GM19193 (cell line): ENCODE results near the gene UBA6.

Experiments used
- POLR2A ChIP-seq: IDR thresholded peaks from 4 replicates; pipeline ENCODE4 v1.6.1; 2011; ENCODE audit not compliant: insufficient read depth, insufficient read length; ENCODE audit errors: extremely low read depth

The UBA6 gene

DNA sequence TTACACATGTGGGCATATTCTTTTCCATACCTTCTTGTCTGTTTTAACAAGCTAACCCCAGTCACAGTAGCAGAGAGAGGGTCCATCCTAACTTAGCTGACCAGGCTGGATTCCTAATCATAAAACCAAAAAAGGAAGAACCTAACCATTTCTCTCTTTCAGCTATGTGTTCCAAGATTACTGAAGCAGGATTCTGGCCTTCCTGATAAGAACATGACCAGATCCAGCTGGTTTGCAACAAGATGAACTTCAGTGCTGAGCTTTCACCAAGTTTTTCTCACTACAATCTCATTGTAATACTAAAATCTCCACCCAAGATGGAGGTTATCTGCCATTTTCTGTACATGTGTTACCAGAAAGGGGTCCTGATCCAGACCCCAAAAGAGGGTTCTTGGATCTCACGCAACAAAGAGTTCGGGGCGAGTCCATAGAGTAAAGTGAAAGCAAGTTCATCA, 20.4 kb upstream of the UBA6 start:
- no peak for TF ChIP-seq POLR2A

DNA sequence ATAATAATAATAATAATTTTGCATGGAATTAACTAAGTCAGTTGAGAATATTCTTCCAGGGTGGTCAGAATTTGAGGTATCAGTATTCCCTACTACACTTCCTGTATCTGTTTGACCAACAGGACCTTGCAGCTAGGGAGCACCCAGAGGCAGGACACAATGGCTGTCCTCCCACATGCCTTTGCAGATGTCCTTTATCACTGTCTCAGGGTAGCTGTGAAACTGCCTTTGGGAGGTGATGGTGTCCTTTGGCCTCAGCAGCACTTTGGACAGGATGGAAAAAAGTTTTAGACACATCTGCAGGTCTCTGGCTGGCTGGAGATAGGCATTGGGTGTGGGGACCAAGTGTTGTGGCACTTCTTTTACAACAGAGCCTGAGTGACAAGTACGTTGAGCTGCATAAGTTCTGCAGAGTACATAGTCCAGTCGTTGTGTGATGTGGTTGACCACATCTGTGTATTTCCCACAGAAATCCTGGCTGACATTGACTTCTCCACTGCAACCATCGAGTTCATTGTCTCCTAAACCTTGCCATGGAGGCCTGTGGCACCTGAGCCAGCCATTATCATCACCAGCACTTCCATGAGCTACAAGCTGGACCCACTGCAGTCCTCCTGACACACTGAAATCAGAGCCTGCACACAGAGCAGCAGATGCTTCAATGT, 19.1 kb upstream of the UBA6 start:
- TF ChIP-seq POLR2A: no peak

DNA sequence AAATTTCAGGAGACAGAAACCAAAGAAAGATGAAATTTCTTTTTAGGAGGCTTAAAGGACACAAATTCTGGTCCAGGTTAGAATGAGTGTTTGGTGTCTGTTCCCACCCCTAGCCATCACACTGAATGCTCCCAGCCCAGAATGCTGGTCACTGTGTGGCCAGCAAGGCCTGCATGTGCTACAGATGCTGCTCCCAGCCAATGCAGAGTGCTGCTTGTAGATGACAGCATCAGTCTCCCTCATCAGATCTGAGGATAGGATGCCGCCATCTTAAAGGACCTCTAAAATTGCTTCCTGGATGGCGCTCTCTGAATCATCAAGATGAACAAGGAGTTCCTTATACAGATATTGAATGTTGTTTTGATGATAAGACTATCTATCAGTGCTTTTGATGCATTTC, 17.9 kb upstream of the UBA6 start:
- no peak for TF ChIP-seq POLR2A

DNA sequence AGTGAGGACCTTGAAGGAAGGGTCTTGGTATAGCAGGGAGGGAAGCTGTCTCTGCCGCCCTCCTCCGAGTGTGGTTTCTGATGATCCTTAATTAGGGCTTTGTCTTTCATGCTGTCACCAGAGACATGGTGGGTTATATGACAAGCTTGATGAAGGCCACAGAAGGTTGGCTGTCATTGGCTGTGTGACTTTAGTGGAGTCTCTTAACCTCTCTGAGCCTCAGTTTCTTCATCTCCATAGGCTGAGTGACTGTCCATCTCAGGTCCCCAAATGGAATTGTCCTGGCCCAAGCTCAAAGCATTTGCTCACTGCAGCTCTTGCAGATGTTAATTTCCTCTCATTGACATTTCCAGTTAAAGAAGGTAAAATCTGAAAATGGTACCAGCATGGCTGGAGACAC, 16.6 kb upstream of the UBA6 start:
- TF ChIP-seq POLR2A: no peak

DNA sequence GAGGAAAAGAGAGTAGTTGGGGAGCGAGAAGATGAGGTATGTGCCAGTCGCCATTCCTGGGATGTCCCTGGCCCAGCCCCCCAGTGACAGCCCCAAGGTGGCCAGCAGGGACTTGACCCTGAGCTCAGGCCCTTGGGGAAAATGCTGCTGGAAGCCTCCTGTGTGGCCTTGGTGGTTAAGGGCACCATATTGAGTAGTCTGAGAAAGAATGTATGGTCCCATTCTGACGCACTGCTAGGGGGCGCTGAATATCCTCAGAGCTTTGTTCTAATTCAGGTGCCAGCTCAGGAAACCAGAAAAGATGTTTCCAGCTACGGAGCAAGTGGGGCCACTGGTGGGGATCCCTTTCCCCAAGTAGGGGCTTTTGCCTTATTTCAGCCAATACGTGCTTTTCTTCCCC, 14.0 kb upstream of the UBA6 start:
- no peak for TF ChIP-seq POLR2A

DNA sequence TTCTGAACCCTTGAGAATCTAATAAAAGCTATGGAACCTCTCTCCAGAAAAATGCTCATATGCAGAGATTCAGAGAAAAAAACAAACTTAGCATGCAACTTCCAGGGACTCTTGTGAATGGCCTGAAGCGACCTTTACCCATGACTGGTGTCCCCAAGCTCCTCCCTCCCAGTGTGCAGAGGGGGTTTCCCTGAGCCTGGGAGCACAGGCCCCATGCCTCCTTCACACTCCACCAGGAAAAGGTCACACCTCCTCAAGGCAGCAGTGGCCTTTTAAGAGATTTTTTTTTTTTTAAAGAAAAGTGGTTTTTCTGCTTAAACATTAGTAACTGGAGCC, 13.3 kb upstream of the UBA6 start:
- TF ChIP-seq POLR2A: no peak

DNA sequence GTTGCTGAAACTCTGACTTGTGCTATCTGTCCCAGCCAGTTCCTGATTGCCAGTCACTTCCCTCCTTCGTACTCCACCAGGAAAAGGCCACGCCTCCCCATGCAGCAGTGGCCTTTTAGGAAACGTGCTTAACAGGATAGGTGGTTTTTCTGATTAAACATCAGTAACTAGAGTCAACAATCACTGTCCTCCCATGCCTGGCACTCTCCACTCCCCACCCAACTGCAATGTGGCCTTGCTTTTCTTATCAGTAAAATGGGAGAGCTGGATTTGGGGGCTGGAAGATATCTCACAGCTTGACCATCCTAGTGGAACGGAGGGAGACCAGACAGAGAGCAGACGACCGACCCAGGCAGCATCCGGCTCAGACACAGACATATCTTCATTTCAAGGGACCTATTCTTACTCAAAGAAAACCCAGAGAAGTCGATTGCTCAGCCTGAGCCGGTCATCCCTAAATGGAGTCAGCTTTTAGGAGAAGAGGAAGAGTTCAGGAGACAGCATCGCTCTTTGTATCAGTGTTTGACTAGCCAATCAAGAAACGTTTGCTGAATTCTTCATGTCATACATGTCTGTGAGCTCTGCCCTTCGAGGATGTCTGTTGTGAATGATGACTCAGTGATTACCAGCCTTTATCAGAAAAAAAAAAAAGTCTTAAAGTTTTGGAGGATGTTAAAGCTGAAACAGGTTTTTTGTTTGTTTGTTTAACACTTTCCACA, 12.7 kb upstream of the UBA6 start:
- no peak for TF ChIP-seq POLR2A

DNA sequence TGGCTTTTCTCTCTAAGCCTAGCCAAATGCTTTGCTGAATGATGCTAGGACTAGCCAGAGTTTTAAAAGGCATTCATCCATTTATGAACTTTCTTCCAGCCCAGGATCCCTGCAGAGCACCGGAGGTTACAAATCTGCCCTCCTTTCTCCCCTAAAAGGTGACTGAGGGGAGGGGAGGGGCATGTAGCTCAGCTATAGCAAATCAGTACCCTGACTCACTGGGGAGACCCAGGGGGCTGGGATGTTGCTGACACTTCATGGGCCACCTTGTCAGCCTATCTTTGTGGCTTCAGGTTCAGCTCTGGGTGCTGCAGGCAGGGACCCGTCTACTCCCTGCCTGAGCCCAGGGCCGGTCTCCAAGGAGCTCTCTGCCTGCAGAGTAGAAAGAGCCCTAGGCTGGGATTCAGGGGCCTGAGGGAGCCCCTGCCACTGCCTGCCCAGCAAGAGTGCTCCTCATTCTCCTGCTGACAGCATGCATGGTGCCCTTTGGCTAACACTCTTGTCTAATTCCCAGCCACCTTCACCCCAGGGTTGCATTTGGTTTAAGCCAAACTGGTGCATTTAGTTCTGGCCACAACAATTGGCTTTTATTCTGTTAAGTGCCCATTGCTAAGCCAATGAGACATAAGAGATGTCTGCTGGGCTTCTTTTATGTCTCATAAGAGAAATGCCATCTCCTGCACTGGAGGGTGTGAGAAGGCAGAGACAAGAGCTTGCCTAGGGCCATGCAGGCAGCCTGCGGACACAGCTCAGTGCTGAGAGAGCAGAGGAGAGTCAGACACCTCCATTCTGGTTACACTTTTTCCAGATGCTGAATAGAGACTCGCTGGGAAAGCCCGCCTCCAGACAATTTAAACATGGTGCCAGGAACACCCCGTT, 11.9 kb upstream of the UBA6 start:
- no peak for TF ChIP-seq POLR2A

DNA sequence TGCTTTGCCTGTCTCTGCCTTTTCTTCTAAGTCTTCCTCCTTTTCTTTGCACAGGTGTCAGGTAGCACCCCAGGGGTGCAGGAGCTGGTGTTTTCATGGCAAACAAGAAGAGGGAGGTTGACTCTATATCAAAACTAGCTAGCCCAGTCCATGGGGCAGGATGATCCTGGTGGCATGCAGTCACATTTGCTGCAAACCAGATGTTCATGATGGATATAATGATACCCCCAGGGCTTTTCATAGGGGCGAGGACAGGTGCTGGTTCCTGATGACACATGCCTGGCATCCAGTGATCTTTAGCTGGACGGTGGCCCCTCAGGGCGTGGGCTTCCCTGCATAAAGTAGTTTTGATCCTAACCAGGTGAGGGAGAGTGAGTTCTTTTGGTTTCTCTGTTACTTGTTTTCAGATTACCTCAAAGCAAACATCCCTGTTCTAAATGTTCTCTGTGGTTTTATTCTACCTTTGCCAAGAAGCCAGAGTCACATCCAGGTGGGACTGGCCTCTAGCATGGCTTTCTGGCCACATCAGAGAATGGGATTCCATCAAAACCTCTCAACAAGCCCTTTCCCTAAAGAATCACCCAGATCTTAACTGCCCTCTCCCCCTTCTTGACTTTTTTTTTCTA, 11.2 kb upstream of the UBA6 start:
- no peak for TF ChIP-seq POLR2A

DNA sequence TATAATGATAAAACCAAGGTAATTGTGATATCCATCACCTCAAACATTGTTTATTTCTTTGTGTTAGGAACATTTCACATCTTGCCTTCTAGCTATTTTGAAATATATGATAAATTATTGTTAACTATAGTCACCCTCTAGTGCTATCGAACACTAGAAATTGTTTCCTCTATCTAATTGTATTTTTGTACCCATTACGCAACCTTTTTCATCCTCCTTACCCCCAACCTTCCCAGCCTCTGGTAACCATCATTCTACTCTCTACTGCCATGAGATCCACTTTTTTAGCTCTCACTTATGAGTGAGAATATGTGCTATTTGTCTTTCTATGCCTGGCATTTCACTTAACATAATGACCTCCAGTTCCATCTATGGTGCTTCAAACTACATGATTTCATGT, 3.9 kb upstream of the UBA6 start:
- TF ChIP-seq POLR2A: no peak

DNA sequence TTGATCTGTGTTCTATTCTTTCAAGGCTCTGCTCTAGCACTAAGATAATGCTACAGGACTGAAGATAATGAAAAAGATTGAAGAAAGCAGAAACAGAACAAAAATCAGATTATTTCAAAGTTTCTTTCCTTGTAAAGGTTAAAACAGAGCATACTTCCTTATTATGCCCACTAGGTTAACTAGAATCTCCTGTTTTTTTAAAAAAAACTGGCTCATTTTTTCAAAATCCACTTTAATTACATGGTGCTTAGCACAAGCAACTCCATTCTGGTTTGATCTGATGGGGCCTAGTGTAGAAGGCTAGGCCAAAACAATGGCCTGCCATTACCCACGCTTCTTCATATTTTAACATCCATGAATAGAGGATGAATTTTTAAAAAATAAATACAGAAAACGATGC, 1.2 kb upstream of the UBA6 start:
- TF ChIP-seq POLR2A: no peak

DNA sequence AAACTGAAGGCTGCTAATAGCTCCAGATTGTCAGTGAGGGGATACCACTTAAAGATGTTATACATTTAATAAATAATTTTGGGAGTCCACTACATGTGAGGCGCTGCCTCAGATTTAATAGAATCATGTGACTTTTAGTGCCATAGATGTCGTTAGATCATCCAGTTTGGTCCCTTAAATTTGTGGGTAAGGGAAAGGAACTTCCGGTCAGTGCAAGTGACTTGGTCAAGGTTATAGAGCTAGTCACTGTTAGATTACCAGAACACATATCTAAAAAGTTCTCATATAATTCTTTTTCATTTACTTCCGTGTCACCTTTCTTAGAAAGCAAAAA, 529 bp upstream of the UBA6 start:
- TF ChIP-seq POLR2A: no peak

DNA sequence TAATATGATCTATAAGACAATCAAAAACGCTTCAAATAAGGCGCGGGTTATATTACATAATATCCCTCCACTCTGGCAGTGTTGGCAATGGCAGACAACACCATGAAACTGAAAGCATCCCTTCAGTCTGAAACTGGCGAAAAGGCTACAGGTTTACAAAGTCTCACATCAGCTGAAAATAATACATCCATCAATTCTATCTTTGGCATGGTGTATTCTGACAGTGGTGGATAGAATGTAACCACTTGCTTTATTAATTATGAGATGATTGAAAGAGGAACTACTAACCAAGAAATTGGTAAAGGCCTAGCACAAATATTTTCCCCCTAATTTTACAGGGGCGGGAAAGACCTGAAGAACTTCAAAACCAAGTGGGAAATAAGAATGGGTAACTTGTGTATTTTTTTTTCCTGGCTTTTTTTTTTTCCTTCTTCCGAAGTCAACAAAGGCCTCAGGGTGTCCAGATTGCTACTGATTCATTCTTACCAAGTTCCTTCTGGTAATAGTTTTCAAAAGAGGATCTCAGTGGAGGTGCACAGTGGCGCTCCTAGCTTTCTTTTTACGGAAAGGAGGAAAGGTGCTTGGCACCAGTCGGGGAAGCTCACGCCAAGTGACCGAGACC, 728 bp downstream of the UBA6 start:
- TF ChIP-seq POLR2A: no peak

DNA sequence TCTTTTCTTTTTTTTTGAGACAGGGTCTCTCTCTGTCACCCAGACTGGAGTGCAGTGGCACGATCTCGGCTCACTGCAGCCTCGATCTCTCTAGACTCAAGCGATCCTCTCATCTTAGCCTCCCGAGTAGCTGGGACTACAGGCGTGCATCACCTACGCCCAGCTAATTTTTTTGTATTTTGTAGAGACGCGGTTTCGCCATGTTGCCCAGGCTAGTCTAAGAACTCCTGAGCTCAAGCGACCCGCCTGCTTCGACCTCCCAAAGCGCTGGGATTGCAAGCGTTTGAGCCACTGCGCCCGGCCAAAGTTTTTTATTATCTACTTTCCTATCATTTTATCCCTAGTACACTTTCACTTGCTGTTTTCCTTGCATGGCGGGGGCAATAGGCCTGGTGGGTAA, 1.4 kb downstream of the UBA6 start:
- no peak for TF ChIP-seq POLR2A
